ENCODE data around the gene ARL3. TPM values are rescaled to one million over a fixed set of nuclear protein-coding genes. Genes with fewer than 3 reads are reported as not detected.
"Not testable (repeated sequence)": the region's sequence is repeated elsewhere in the genome, so short reads cannot be mapped to it uniquely, and the experiment has no call there.

The ARL3 gene
- total RNA-seq, 1 donor from 2014 or later: 18.2 TPM

DNA sequence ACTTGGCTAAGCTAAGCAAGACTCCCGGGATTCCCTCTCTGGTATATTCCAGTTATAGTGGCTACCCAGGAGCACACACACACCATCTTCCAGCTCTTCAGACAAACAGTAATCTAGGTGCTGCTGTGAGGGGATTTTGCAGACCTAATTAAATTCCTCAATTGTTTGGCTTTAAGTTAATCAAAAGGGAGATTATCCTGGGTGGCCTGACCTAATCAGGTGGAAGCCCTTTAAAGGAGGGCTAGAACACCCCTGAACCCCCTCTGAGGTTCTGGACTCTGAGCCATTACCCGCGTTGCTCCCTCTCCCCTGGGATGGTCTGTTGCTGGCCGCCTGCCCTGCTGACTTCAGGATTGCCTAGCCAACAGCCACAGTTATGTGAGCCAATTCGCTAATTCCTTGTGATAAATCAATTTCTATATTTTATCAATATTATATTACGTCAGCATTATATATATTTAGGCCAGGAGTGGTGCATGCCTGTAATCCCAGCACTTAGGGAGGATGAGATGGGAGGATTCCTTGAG is 6.6 kb upstream of the ARL3 start:
- peaks cover 7% of the 10 kb centered on the region for H3K4me1 ChIP-seq (ENCODE audit: insufficient read depth, low read length)
- no peak overlapping the region for H3K27ac ChIP-seq (ENCODE audit: low read depth, low read length)
- H3K9ac ChIP-seq (ENCODE audit: low read length): no peak overlapping the region
- TF ChIP-seq, protein P1, sequence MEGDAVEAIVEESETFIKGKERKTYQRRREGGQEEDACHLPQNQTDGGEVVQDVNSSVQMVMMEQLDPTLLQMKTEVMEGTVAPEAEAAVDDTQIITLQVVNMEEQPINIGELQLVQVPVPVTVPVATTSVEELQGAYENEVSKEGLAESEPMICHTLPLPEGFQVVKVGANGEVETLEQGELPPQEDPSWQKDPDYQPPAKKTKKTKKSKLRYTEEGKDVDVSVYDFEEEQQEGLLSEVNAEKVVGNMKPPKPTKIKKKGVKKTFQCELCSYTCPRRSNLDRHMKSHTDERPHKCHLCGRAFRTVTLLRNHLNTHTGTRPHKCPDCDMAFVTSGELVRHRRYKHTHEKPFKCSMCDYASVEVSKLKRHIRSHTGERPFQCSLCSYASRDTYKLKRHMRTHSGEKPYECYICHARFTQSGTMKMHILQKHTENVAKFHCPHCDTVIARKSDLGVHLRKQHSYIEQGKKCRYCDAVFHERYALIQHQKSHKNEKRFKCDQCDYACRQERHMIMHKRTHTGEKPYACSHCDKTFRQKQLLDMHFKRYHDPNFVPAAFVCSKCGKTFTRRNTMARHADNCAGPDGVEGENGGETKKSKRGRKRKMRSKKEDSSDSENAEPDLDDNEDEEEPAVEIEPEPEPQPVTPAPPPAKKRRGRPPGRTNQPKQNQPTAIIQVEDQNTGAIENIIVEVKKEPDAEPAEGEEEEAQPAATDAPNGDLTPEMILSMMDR (IDR thresholded peaks at IDR 0.05; ENCODE audit: insufficient read depth, low read depth, low read length): no peak
- no peak for TF ChIP-seq EZH2 (IDR thresholded peaks at IDR 0.05; ENCODE audit: insufficient read depth, low read length)
- H3K4me3 ChIP-seq (ENCODE audit: insufficient read depth, low read depth, low read length): no peak overlapping the region
- FAIRE-seq (no peak), DNase-seq (ENCODE audit: low read depth) (no peak)
- no peaks in the 10 kb centered on the region for H3K9me3 ChIP-seq (ENCODE audit: insufficient read depth, low read depth, low read length)
- H3K27me3 ChIP-seq (ENCODE audit: insufficient read depth, low read length): no peaks in the 10 kb centered on the region
- Mint-ChIP-seq H3K27ac (ENCODE audit: unreplicated experiment) (peak overlapping the region; percentile 18), H3K9me3 (ENCODE audit: unreplicated experiment) (no peaks in the 10 kb centered on the region), H3K4me1 (ENCODE audit: low read depth, unreplicated experiment) (peaks cover 30% of the 10 kb centered on the region), H3K36me3 (ENCODE audit: low read depth, unreplicated experiment) (peaks cover 3% of the 10 kb centered on the region), H3K4me3 (ENCODE audit: unreplicated experiment) (no peak overlapping the region), H3K27me3 (ENCODE audit: low read depth, unreplicated experiment) (no peaks in the 10 kb centered on the region)
- H3K79me2 ChIP-seq (ENCODE audit: insufficient read depth, low read length): peaks cover 18% of the 10 kb centered on the region
- no peaks in the 10 kb centered on the region for H4K20me1 ChIP-seq (ENCODE audit: insufficient read depth, low read length)
- H3K4me2 ChIP-seq (ENCODE audit: low read length): no peak overlapping the region
- H2AFZ ChIP-seq (ENCODE audit: low read depth, low read length): no peak overlapping the region
- no peaks in the 10 kb centered on the region for H3K36me3 ChIP-seq (ENCODE audit: insufficient read depth, low read length)

DNA sequence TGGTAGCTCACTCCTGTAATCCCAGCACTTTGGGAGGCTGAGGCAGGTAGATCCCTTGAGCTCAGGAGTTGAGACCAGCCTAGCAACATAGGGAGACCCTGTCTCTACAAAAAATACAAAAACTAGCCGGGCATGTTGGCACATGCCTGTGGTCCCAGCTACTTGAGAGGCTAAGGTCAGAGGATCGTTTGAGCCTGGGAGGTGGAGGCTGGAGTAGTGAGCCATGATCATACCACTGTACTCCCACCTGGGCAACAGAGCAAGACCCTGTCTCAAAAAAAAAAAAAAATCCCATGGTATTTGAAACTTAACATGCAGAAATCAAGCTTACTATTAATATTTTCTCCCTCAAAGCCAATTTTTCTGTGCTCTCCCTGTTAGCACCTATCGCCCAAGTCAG is 6.1 kb upstream of the ARL3 start:
- no peak overlapping the region for H2AFZ ChIP-seq (ENCODE audit: low read depth, low read length)
- H3K4me3 Mint-ChIP-seq (ENCODE audit: unreplicated experiment): no peak overlapping the region

DNA sequence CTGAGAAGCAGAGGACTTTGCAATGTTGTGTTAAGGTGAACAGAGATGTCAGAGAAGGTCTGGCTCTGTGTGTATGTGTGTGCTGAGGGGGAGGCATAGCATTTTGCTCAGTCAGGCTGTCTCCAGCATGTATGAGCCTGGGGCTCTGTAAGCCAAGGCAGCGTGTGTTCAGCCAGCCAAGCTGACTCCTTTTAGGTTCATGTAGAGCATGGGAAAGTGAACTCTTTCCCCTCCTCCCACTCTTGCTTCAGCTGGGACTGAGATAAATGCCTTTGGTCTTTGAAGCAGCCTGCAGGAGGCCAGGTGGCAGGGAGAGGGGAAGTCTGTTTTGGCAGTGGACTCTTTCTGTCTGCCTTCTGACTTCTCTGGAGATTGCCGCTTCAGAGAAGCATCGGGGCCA is 4.0 kb upstream of the ARL3 start:
- no peaks in the 10 kb centered on the region for H3K36me3 Mint-ChIP-seq (ENCODE audit: low read depth, unreplicated experiment)
- DNase-seq (ENCODE audit: low read depth) (peak; percentile 60), FAIRE-seq (no peak)
- no peak for TF ChIP-seq EZH2 (IDR thresholded peaks at IDR 0.05; ENCODE audit: insufficient read depth, low read length)
- TF ChIP-seq, protein P1 (IDR thresholded peaks at IDR 0.05; ENCODE audit: insufficient read depth, low read depth, low read length): no peak
- H3K9ac ChIP-seq (ENCODE audit: low read length): no peak overlapping the region
- H3K4me2 ChIP-seq (ENCODE audit: low read length): peak overlapping the region; percentile 1
- H3K27me3 Mint-ChIP-seq (ENCODE audit: low read depth, unreplicated experiment): no peaks in the 10 kb centered on the region
- no peak overlapping the region for H3K4me3 ChIP-seq (ENCODE audit: insufficient read depth, low read depth, low read length)
- H3K27ac ChIP-seq (ENCODE audit: low read depth, low read length): no peak overlapping the region
- H2AFZ ChIP-seq (ENCODE audit: low read depth, low read length): no peak overlapping the region
- no peaks in the 10 kb centered on the region for H3K9me3 Mint-ChIP-seq (ENCODE audit: unreplicated experiment)
- H3K36me3 ChIP-seq (ENCODE audit: insufficient read depth, low read length): no peaks in the 10 kb centered on the region
- no peaks in the 10 kb centered on the region for H4K20me1 ChIP-seq (ENCODE audit: insufficient read depth, low read length)
- H3K27ac Mint-ChIP-seq (ENCODE audit: unreplicated experiment): peak overlapping the region; percentile 38
- H3K79me2 ChIP-seq (ENCODE audit: insufficient read depth, low read length): peaks cover 28% of the 10 kb centered on the region
- no peaks in the 10 kb centered on the region for H3K9me3 ChIP-seq (ENCODE audit: insufficient read depth, low read depth, low read length)
- peaks cover 34% of the 10 kb centered on the region for H3K4me1 Mint-ChIP-seq (ENCODE audit: low read depth, unreplicated experiment)
- peak overlapping the region; percentile 22 for H3K4me3 Mint-ChIP-seq (ENCODE audit: unreplicated experiment)
- peaks cover 12% of the 10 kb centered on the region for H3K4me1 ChIP-seq (ENCODE audit: insufficient read depth, low read length)
- no peaks in the 10 kb centered on the region for H3K27me3 ChIP-seq (ENCODE audit: insufficient read depth, low read length)

More for the DNA sequence above, 6.1 kb upstream of the ARL3 start:
- Histone ChIP-seq H3K9me3 (ENCODE audit: insufficient read depth, low read depth, low read length) (no peaks in the 10 kb centered on the region), H3K79me2 (ENCODE audit: insufficient read depth, low read length) (peaks cover 23% of the 10 kb centered on the region), H4K20me1 (ENCODE audit: insufficient read depth, low read length) (no peaks in the 10 kb centered on the region), H3K4me1 (ENCODE audit: insufficient read depth, low read length) (peaks cover 8% of the 10 kb centered on the region), H3K4me3 (ENCODE audit: insufficient read depth, low read depth, low read length) (no peak overlapping the region), H3K27me3 (ENCODE audit: insufficient read depth, low read length) (no peaks in the 10 kb centered on the region), H3K4me2 (ENCODE audit: low read length) (no peak overlapping the region), H3K36me3 (ENCODE audit: insufficient read depth, low read length) (no peaks in the 10 kb centered on the region), H3K9ac (ENCODE audit: low read length) (no peak overlapping the region), H3K27ac (ENCODE audit: low read depth, low read length) (no peak overlapping the region)
- Mint-ChIP-seq H3K4me1 (ENCODE audit: low read depth, unreplicated experiment) (peaks cover 34% of the 10 kb centered on the region), H3K9me3 (ENCODE audit: unreplicated experiment) (no peaks in the 10 kb centered on the region), H3K36me3 (ENCODE audit: low read depth, unreplicated experiment) (peaks cover 3% of the 10 kb centered on the region), H3K27me3 (ENCODE audit: low read depth, unreplicated experiment) (no peaks in the 10 kb centered on the region), H3K27ac (ENCODE audit: unreplicated experiment) (peak overlapping the region; percentile 18)
- DNase-seq (ENCODE audit: low read depth): no peak
- FAIRE-seq: no peak
- no peak for TF ChIP-seq EZH2 (IDR thresholded peaks at IDR 0.05; ENCODE audit: insufficient read depth, low read length)
- TF ChIP-seq, protein P1 (IDR thresholded peaks at IDR 0.05; ENCODE audit: insufficient read depth, low read depth, low read length): no peak

DNA sequence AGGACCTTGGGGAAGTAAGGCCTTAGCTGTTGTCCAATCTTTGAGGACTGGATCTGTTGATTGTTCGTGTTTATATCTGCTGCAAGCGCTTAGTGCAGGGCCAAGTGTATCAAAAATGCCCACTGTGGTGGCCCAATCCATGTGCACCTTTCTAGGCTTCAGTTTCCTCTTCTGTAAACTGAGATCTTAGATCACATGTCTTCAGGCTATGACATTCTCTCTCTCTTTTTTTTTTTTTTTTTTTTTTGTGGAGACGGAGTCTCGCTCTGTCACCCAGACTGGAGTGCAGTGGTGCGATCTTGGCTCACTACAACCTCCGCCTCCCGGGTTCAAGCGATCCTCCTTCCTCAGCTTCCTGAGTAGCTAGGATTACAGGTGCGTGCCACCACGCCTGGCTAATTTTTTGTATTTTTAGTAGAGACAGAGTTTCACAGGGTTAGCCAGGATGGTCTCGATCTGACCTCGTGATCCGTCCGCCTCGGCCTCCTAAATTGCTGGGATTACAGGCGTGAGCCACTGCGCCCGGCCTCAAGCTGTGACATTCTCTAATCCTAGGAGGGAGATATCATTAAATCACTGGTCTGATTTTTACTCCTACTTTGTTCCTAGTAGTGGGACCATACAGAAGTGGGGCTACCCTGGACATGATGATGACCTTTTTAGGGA is 2.8 kb upstream of the ARL3 start:
- not testable (repeated sequence) for H3K4me3 ChIP-seq (ENCODE audit: insufficient read depth, low read depth, low read length); H3K36me3 ChIP-seq (ENCODE audit: insufficient read depth, low read length); H3K27me3 Mint-ChIP-seq (ENCODE audit: low read depth, unreplicated experiment); H3K4me3 Mint-ChIP-seq (ENCODE audit: unreplicated experiment); H2AFZ ChIP-seq (ENCODE audit: low read depth, low read length); DNase-seq (ENCODE audit: low read depth); H3K27ac ChIP-seq (ENCODE audit: low read depth, low read length); H3K9ac ChIP-seq (ENCODE audit: low read length); H3K9me3 Mint-ChIP-seq (ENCODE audit: unreplicated experiment); FAIRE-seq; H3K36me3 Mint-ChIP-seq (ENCODE audit: low read depth, unreplicated experiment); H4K20me1 ChIP-seq (ENCODE audit: insufficient read depth, low read length); H3K4me2 ChIP-seq (ENCODE audit: low read length); H3K9me3 ChIP-seq (ENCODE audit: insufficient read depth, low read depth, low read length); H3K27me3 ChIP-seq (ENCODE audit: insufficient read depth, low read length)
- Mint-ChIP-seq H3K4me1 (ENCODE audit: low read depth, unreplicated experiment) (peaks cover 37% of the 10 kb centered on the region), H3K27ac (ENCODE audit: unreplicated experiment) (peak overlapping the region; percentile 63)
- Histone ChIP-seq H3K79me2 (ENCODE audit: insufficient read depth, low read length) (peaks cover 40% of the 10 kb centered on the region), H3K4me1 (ENCODE audit: insufficient read depth, low read length) (peaks cover 22% of the 10 kb centered on the region)

Data from astrocyte (in vitro differentiated cells and primary cell).